Measurements from ENCODE around the gene TNFAIP8L3. TPM values are rescaled to one million over a fixed set of nuclear protein-coding genes. Genes with fewer than 3 reads are reported as not detected.

TNFAIP8L3 gene
- total RNA-seq, 1 donor from 2014 or later: 0.31 TPM

DNA sequence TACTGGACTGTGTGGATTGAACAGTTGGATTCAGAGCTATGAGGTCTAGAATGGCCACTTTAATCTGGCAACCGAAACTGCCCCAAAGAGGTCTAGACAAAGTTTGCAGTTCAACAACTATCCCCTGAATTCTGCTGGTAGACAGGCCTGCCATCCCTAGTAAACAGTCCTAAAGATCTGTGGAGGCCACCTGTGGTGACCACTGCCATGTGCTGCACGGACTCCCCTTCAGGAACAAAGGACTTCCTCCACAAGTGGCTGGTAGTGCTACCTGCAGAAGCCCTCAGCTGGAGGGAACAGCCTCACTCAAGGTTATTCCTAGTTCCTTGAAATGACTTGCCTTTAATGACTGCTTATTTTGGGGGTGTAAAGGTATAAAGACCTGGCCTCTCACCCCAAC, 6.1 kb downstream of the TNFAIP8L3 start:
- H3K4me3 Mint-ChIP-seq: no peak overlapping the region
- no peaks in the 10 kb centered on the region for H3K9me3 Mint-ChIP-seq
- no peaks in the 10 kb centered on the region for H3K36me3 Mint-ChIP-seq
- H3K27me3 Mint-ChIP-seq (ENCODE audit: low read depth): peaks cover 57% of the 10 kb centered on the region
- DNase-seq (ENCODE audit: low spot score in 2 of 2, unreplicated experiment in 2 of 2): no peak
- no peak overlapping the region for H3K27ac Mint-ChIP-seq
- H3K4me1 Mint-ChIP-seq: no peaks in the 10 kb centered on the region
- TF ChIP-seq, protein P1, sequence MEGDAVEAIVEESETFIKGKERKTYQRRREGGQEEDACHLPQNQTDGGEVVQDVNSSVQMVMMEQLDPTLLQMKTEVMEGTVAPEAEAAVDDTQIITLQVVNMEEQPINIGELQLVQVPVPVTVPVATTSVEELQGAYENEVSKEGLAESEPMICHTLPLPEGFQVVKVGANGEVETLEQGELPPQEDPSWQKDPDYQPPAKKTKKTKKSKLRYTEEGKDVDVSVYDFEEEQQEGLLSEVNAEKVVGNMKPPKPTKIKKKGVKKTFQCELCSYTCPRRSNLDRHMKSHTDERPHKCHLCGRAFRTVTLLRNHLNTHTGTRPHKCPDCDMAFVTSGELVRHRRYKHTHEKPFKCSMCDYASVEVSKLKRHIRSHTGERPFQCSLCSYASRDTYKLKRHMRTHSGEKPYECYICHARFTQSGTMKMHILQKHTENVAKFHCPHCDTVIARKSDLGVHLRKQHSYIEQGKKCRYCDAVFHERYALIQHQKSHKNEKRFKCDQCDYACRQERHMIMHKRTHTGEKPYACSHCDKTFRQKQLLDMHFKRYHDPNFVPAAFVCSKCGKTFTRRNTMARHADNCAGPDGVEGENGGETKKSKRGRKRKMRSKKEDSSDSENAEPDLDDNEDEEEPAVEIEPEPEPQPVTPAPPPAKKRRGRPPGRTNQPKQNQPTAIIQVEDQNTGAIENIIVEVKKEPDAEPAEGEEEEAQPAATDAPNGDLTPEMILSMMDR (IDR thresholded peaks at IDR 0.05; ENCODE audit: unreplicated experiment): no peak

DNA sequence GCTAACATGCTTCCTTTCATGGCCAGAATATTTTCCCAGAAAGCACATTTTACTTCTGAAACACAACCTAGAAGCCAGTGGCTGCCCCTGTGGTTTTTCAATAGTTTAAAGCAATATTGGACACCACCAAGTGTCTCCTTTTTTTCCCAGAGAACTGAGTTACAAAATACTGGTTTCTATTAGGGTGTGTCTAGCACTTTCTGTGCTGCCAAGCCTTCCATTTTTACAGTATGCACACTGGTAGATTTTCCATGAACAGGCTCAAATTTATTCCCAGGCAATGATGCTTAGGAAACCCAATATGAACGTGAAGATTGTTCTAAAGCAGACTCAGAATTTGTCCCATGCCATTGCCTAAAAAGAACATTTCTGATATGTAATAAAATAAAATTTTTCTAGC, 7.2 kb downstream of the TNFAIP8L3 start:
- Mint-ChIP-seq H3K4me1 (no peaks in the 10 kb centered on the region), H3K27ac (no peak overlapping the region), H3K9me3 (no peaks in the 10 kb centered on the region), H3K27me3 (ENCODE audit: low read depth) (peaks cover 47% of the 10 kb centered on the region), H3K36me3 (no peaks in the 10 kb centered on the region), H3K4me3 (no peak overlapping the region)
- no peak for DNase-seq (ENCODE audit: low spot score in 2 of 2, unreplicated experiment in 2 of 2)
- TF ChIP-seq, protein P1 (IDR thresholded peaks at IDR 0.05; ENCODE audit: unreplicated experiment): no peak

DNA sequence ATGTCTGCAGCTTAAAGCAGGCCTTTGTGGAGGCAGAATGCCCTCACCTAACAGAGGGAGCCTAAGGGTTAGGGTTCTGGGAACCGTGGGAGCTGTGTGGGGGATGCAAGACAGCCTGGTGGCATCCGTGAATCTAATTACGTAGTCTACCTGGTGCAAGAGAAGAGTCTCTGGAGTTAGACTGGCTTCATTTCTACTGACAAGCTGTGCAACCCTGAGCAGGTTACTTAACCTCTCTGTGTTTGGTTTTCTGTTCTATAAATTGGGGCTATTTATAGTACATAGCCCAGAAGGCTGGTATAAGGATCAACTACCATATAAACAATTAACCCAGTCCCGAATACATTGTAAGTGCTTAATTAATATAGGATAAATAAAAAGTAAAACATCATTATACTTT, 8.3 kb downstream of the TNFAIP8L3 start:
- Mint-ChIP-seq H3K9me3 (no peaks in the 10 kb centered on the region), H3K4me1 (no peaks in the 10 kb centered on the region), H3K4me3 (no peak overlapping the region), H3K27me3 (ENCODE audit: low read depth) (peaks cover 36% of the 10 kb centered on the region), H3K27ac (no peak overlapping the region), H3K36me3 (no peaks in the 10 kb centered on the region)
- TF ChIP-seq, protein P1 (IDR thresholded peaks at IDR 0.05; ENCODE audit: unreplicated experiment): no peak
- DNase-seq (ENCODE audit: low spot score in 2 of 2, unreplicated experiment in 2 of 2): no peak

DNA sequence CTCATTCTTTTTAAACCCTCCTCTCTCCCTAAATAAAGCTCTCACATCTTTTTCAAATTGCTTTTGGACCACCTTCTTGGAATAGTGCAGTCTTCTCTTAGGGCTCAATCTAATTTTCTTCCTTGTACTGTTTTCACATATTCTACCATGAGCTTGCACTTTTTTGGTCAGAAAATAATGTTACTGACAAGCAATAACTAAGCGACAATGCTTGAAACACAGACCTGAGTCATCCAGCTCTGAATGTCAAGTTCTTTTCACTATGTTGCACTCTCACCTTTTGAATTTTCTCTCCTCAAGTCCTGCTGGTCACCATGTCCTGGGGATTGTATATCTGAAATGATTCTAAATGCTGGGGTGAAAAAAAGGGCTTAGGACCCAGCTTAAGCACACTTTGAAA, 8.9 kb downstream of the TNFAIP8L3 start:
- no peaks in the 10 kb centered on the region for H3K4me1 Mint-ChIP-seq
- H3K27me3 Mint-ChIP-seq (ENCODE audit: low read depth): peaks cover 29% of the 10 kb centered on the region
- H3K9me3 Mint-ChIP-seq: no peaks in the 10 kb centered on the region
- TF ChIP-seq, protein P1 (IDR thresholded peaks at IDR 0.05; ENCODE audit: unreplicated experiment): no peak
- no peak overlapping the region for H3K27ac Mint-ChIP-seq
- H3K36me3 Mint-ChIP-seq: no peaks in the 10 kb centered on the region
- no peak for DNase-seq (ENCODE audit: low spot score in 2 of 2, unreplicated experiment in 2 of 2)
- no peak overlapping the region for H3K4me3 Mint-ChIP-seq

DNA sequence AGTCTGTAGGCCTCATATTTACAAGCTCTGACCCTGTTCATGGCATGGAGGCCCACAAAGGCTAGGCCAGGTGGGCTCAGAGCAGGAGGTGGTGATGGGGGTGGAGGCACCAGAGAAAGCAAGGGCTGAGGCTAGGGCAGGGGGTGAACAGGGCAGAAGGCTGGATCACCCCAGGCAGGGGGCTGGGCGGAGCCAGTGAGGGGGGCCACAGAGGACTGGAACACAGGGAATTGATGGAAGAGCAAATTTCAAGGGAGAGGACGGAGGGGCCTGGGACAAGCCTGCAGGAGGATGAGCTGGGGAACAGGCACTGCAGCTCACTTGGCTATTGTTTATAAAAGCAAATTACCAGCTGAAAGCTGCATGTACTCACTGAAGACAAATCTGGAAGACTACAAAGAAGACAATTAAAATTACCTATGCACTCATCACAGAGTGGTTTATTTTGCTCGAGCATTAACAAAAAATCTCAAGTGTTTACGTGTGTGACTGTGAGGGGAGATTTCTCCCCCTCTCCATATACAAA, 11.0 kb downstream of the TNFAIP8L3 start:
- H3K9me3 Mint-ChIP-seq: no peaks in the 10 kb centered on the region
- no peak overlapping the region for H3K4me3 Mint-ChIP-seq
- TF ChIP-seq, protein P1 (IDR thresholded peaks at IDR 0.05; ENCODE audit: unreplicated experiment): no peak
- peaks cover 8% of the 10 kb centered on the region for H3K27me3 Mint-ChIP-seq (ENCODE audit: low read depth)
- H3K36me3 Mint-ChIP-seq: no peaks in the 10 kb centered on the region
- H3K4me1 Mint-ChIP-seq: no peaks in the 10 kb centered on the region
- no peak for DNase-seq (ENCODE audit: low spot score in 2 of 2, unreplicated experiment in 2 of 2)
- no peak overlapping the region for H3K27ac Mint-ChIP-seq

DNA sequence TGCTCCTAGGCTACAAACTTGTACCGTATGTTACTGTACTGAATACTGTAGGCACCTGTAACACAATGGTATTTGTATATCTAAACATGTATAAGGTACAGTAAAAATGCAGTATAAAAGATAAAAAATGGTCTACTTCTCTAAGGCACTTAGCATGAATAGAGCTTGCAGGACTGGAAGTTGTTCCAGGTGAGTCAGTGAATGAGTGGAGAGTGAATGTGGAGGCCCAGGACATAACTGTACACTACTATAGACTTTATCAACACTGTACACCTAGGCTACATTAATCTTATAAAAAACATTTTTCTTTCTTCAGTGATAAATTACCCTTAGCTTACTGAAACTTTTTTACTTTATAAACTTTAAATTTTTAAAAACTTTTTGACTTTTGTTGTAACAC, 12.5 kb downstream of the TNFAIP8L3 start:
- Mint-ChIP-seq H3K9me3 (no peaks in the 10 kb centered on the region), H3K4me1 (no peaks in the 10 kb centered on the region), H3K4me3 (no peak overlapping the region), H3K36me3 (no peaks in the 10 kb centered on the region), H3K27me3 (ENCODE audit: low read depth) (peaks cover 2% of the 10 kb centered on the region), H3K27ac (no peak overlapping the region)
- TF ChIP-seq, protein P1 (IDR thresholded peaks at IDR 0.05; ENCODE audit: unreplicated experiment): no peak
- no peak for DNase-seq (ENCODE audit: low spot score in 2 of 2, unreplicated experiment in 2 of 2)
